ENCODE measurements around the gene CCDC57.

GRCh38 chr17:82090549-82091263 is 121.9 kb downstream of the CCDC57 start:
- TF ChIP-seq CTCF (IDR thresholded peaks at IDR 0.05; ENCODE audit: low read depth, low read length, poor library complexity, severe bottlenecking), result no peak
- no peak for TF ChIP-seq EZH2phosphoT487 (IDR thresholded peaks at IDR 0.05; ENCODE audit: borderline replicate concordance, low read length)
